ENCODE results near the gene LRP1B. TPM values are rescaled to one million over a fixed set of nuclear protein-coding genes. Genes with fewer than 3 reads are reported as not detected.

Gene LRP1B
- total RNA-seq, 1 donor from 2014 or later: 0.38 TPM

GRCh38 chr2:141519906-141520305 is 610.9 kb downstream of the LRP1B start:
- no peak overlapping the region for H3K4me3 ChIP-seq (ENCODE audit: low read depth, low read length)
- TF ChIP-seq, protein P1, sequence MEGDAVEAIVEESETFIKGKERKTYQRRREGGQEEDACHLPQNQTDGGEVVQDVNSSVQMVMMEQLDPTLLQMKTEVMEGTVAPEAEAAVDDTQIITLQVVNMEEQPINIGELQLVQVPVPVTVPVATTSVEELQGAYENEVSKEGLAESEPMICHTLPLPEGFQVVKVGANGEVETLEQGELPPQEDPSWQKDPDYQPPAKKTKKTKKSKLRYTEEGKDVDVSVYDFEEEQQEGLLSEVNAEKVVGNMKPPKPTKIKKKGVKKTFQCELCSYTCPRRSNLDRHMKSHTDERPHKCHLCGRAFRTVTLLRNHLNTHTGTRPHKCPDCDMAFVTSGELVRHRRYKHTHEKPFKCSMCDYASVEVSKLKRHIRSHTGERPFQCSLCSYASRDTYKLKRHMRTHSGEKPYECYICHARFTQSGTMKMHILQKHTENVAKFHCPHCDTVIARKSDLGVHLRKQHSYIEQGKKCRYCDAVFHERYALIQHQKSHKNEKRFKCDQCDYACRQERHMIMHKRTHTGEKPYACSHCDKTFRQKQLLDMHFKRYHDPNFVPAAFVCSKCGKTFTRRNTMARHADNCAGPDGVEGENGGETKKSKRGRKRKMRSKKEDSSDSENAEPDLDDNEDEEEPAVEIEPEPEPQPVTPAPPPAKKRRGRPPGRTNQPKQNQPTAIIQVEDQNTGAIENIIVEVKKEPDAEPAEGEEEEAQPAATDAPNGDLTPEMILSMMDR (IDR thresholded peaks at IDR 0.05; ENCODE audit: insufficient read depth, low read length, poor library complexity, severe bottlenecking): no peak
- H3K27me3 ChIP-seq (ENCODE audit: control insufficient read depth, insufficient read depth, low read length): no peaks in the 10 kb centered on the region
- no peak for DNase-seq (ENCODE audit: low read depth)
- H3K36me3 ChIP-seq (ENCODE audit: control insufficient read depth, insufficient read depth, low read length): no peaks in the 10 kb centered on the region

GRCh38 chr2:141517852-141518421 is 612.9 kb downstream of the LRP1B start:
- TF ChIP-seq, protein P1 (IDR thresholded peaks at IDR 0.05; ENCODE audit: insufficient read depth, low read length, poor library complexity, severe bottlenecking): no peak
- H3K27me3 ChIP-seq (ENCODE audit: control insufficient read depth, insufficient read depth, low read length): no peaks in the 10 kb centered on the region
- no peak for DNase-seq (ENCODE audit: low read depth)
- H3K36me3 ChIP-seq (ENCODE audit: control insufficient read depth, insufficient read depth, low read length): no peaks in the 10 kb centered on the region
- no peak overlapping the region for H3K4me3 ChIP-seq (ENCODE audit: low read depth, low read length)

DNA sequence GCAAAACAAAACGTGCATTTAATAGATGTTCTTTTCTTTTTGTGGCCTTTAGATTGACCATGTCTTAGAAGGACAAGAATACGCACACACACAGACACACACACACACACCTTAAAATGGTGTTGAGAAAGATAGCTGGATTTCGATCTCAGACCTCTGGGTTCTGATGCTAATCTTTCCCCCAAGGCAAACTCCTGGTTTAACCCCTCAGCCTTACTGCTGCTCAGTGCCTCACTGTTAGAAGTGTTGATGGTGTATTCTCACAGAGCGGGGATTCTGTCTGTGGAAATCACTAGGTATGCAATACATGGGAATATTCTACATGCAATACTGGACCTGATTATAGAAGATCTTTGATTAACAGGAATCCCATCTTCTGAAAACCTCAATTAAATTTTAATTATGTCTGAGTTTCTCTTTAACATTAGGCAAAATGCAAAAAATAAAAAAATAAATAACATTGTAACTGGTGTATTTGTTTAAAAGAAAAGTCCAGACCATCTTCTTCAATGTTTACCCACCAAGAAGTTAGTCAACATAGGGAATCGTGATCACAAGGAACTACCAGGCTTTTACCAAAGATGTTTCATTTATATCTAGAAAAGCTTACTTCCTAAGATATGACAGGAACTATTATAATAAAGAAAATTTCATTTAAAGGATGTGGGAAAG is 613.5 kb downstream of the LRP1B start:
- TF ChIP-seq, protein P1 (IDR thresholded peaks at IDR 0.05; ENCODE audit: insufficient read depth, low read length, poor library complexity, severe bottlenecking): no peak
- no peaks in the 10 kb centered on the region for H3K36me3 ChIP-seq (ENCODE audit: control insufficient read depth, insufficient read depth, low read length)
- H3K27me3 ChIP-seq (ENCODE audit: control insufficient read depth, insufficient read depth, low read length): no peaks in the 10 kb centered on the region
- DNase-seq (ENCODE audit: low read depth): no peak
- no peak overlapping the region for H3K4me3 ChIP-seq (ENCODE audit: low read depth, low read length)

- Histone ChIP-seq H3K36me3 (ENCODE audit: control insufficient read depth, insufficient read depth, low read length) (no peaks in the 10 kb centered on the region), H3K4me3 (ENCODE audit: low read depth, low read length) (no peak overlapping the region), H3K27me3 (ENCODE audit: control insufficient read depth, insufficient read depth, low read length) (no peaks in the 10 kb centered on the region)
- no peak for DNase-seq (ENCODE audit: low read depth)
- TF ChIP-seq, protein P1 (IDR thresholded peaks at IDR 0.05; ENCODE audit: insufficient read depth, low read length, poor library complexity, severe bottlenecking): no peak
Observed at GRCh38 chr2:141515931-141516330, 614.9 kb downstream of the LRP1B start.

DNA sequence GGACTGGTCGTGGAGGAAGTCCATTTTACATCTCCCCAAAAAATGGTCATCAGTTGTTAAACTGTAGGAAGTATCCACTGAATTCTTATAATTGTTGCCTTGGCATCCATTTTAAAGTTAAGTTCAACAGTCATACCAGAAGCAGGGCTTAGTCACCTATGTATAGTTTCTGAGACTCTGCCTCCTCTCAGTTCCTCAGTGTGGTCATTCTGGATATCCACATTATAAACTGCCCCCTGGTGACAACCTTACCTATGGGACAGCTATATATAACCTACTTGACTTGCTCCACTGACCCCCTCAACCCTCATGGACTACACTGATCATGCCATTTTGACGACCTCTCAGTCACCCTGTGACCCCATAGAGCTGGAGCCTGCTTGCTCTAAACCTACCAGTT is 617.0 kb downstream of the LRP1B start:
- DNase-seq (ENCODE audit: low read depth): no peak
- Histone ChIP-seq H3K27me3 (ENCODE audit: control insufficient read depth, insufficient read depth, low read length) (no peaks in the 10 kb centered on the region), H3K4me3 (ENCODE audit: low read depth, low read length) (no peak overlapping the region), H3K36me3 (ENCODE audit: control insufficient read depth, insufficient read depth, low read length) (no peaks in the 10 kb centered on the region)
- TF ChIP-seq, protein P1 (IDR thresholded peaks at IDR 0.05; ENCODE audit: insufficient read depth, low read length, poor library complexity, severe bottlenecking): no peak

All from kidney epithelial cell (primary cell).